Dermis blood vessel endothelial cell (primary cell): ENCODE measurements around the gene CREB5. TPM values are rescaled to one million over a fixed set of nuclear protein-coding genes. Genes with fewer than 3 reads are reported as not detected.
"Not testable (repeated sequence)": the region's sequence is repeated elsewhere in the genome, so short reads cannot be mapped to it uniquely, and the experiment has no call there.

Experiments
- DNase-seq: peaks from one replicate; pipeline ENCODE4 v3.0.0; 2010
- total RNA-seq: library from RNA; depleted of rRNA; stranded (reverse); fragments of >200 nt; gene quantifications from 2 replicates; pipeline ENCODE4 v1.2.3, GENCODE V29; 2014

CREB5 gene
- total RNA-seq, 1 donor from 2014 or later = 4.1 TPM

DNA sequence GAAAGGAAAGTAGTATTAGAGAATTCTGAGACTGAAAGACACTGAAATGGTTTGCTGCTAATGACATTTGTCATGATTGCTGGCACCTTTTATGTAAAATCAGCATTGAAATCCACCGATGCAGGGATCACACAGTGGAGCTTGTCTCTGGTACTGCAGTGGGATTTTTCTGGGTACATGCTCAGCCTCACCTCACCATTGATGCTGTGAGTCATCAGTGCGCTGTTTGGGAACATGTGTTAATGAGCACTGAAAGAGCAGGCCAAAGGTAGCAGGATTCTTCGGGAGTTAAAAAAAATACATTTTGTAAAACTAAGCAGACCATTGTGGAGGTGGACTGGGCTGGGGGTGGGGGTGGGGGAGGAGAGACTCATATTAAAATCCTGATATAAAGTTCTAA is 174.9 kb downstream of the CREB5 start:
- no peak for DNase-seq

DNA sequence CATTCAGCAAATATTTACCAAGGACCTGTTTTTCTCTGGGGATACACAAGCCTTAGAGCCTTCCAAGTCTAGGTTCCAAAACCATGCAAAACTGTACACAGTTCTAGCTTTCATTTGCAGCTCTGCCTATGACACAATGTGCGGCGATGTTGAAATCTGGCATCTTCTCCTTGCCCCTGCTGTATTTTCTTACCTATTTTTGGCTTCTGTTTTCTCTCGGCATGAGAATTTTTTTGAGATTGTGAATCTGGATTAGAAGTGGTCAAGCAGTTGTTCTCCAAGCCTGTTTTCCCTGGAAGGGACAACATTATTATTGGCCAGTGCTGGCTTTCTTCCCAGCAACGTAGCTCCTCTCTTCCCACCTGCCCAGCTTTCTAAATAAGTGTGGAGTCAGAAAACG is 176.3 kb downstream of the CREB5 start:
- DNase-seq = no peak

DNA sequence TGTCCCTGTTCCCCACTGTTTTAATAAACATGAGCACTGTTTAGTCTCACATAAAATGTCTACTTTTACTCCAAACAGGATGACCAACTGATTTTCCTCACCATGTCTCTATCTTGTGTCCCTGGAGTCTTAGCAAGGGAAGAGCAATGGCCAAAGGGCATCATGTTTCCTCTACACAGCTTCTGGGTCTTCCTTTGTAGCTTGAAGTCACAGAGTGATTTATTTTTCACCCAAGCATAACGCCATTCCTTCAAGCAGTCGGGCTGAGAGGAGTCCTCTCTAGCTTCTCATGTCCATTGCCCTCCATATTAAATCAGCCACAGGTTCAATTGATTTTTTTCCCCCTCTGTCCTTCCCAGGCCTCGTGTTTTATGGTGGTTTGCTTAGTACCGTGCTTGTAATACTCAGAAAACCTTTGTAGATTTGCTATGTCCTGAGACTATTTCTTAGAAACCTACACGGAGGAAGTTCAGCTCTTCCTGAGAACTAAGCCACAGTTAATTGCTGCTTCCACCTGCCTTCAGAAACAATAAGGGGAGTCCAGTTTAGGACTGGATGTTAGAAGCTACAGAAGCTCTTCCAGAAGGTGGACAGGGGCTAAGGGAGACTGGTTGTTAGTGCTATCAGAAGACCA is 178.8 kb downstream of the CREB5 start:
- DNase-seq = no peak

DNA sequence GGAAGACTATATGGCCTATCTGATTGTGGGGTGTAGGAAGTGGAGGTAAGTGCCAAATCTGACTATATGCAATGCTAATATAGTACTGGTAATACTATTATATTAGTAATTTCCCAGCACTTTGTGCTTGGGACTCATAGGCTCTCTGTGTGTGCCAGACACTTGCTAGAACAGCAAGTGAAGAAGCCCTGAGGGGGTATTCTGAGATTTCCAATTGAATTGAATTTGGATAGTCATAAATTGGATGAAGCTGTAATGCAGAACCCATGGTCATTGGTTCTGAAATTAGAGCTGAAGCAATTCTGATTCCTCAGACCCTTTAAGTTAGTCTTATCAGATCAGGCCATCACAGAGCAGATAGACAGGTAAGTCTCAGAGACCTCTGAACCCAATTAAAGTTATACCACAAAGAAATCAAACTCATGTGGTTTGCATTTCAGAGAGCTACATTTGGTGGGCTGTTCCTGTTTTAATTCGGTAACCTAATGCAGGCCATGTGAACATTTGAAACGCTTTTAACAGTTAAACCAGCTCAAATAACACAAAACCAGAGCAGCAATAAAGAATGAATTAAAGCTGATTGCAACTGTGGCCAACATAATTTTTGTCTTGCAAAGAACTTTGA is 179.5 kb downstream of the CREB5 start:
- DNase-seq = no peak

DNA sequence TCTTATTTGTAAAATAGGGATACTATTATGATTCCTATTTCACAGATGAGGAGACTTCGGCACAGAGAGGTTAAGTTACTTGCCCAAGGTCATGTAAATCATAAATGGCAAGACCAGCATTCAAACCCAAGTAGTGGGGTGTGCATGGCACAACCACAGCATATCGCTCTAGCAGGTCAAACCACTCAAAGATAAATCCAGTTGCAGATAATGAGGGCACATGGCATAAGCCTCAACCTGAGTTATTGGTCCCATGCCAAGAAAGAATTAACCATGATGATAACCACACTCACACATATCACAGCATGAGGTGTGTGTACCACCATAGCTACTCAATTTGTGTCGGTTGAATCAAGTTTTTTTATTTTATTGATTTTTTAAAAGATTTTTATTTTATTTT is 180.5 kb downstream of the CREB5 start:
- DNase-seq = no peak

DNA sequence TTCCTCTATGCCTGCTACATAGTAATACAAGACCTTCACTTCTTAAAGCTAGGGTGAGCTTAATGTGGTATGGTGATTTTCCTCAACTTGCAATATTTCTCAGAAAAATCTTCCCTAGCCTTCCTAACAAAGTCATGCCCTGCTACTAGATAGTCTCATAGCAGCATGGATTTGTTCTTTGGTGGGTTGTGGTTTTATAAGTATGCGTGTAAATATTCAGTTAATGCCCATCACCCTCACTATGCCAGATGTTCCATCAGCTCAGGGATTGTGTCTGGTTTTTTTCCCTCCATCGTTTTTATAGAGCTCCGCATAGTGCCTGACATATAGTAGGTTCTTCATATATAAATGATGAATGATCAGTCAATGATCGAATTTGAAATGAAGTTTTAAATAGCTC is 182.8 kb downstream of the CREB5 start:
- no peak for DNase-seq

DNA sequence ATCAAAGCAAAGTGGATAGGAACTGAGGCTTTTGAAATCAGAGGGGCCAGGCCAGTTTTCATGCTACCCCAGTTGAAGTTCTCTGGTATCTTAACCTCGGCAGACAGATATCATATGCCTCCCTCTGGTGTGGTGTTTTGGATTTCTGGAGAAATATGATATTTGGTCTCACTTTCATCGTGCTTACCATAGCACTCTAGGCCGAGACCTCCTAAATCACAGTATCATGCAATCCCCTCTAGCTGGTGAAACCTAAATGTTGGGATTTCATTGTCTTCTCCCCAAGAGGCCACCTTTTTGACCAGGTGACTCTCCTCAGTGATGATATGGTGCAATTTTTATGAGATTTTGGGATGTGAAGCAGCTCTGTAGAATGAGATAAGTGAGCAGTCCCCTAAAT is 183.5 kb downstream of the CREB5 start:
- no peak for DNase-seq

DNA sequence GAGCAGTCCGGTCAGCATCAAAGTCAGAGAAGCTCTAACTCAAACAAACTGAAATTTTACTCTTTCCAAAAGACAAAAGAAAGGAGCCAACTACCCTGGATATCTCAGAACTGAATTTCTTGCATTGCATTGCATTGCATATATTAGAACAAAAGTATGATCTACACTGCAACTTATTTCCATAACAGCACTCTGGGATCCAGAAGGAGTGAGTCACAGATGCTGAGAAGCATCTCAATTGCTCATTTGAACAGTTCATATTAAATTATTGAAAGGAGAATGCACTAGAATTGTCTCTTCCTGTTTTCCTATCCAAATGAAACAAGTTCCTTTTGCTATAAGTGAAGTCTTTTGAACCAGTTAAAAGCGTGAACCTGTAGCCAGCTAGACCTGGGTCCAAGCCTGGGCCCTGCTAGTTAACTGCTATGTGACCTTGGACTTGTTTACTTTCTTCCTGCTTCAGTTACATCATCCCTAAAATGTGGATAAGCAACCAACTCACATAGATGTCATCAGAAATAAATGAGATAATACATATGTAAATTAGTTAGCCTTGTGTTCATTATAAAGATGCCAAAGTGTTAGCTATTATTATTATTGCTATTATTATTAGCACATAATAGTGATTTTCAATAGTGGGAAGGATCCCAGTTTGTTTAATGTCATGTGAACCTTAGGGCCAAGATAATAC is 184.1 kb downstream of the CREB5 start:
- DNase-seq = no peak

DNA sequence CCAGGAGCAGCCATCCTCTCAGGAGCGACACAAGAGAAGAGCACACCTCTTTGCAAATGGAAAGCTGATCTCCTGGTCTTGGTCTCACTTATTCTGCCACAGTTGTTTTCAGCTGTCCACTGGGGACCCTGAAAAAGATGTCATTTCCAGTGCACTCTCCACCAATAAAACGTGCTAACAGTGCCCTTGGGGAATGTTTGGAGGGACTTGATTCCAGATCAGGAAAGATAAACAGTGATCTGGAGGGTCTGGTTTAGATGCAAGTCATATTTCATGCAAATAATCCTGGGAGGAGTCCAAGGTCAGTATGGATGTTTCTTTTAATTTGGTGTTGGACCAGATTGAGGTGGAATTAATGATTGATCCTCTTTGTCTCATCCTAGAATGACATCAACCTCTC is 185.0 kb downstream of the CREB5 start:
- no peak for DNase-seq

DNA sequence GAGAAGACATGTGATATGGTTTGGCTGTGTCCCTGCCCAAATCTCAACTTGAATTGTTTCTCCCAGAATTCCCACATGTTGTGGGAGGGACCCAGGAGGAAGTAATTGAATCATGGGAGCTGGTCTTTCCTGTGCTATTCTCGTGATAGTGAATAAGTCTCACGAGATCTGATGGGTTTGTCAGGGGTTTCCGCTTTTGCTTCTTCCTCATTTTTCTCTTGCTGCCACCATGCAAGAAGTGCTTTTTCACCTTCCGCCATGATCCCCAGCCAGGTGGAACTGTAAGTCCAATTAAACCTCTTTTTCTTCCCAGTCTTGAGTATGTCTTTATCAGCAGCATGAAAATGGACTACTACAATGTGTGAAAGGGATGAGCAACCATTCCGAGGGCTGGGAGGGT is 185.7 kb downstream of the CREB5 start:
- DNase-seq = not testable (repeated sequence)

DNA sequence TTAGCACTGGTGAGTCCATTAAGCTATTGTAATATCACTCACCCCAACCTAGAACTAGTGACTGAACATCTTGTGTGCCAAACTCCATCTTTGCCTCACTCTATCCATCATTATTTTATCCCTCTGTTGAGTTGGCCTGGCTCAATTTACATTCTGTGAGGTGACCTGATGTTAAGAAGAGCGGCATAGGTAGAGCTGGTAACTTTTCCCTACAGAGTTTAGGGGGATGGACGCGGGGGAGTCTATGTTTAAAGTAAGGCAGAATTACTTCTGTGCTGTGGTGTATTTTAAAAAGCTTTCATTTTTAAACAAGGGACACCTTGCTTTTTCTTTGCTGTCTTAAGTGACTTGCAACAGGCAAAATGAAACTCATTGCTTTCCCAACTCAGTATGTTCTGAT is 186.3 kb downstream of the CREB5 start:
- no peak for DNase-seq

DNA sequence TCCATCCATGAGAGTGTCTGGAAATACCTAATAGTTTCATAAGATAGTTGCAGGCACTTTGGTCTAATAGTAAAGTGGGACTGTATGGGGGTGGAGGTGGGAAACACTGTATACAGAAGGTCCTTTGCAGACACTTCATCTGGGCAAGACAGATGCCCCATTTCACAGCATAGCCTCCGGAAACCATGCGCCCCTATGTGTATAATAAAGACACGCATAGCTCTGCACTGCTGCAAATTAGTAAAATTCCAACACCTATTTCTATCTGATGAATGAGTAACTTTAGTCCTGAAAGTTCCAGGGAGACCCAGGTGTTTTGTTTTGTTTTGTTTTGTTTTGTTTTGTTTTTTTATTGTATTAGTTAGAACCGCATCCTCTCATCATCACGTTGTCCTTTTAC is 187.1 kb downstream of the CREB5 start:
- no peak for DNase-seq

DNA sequence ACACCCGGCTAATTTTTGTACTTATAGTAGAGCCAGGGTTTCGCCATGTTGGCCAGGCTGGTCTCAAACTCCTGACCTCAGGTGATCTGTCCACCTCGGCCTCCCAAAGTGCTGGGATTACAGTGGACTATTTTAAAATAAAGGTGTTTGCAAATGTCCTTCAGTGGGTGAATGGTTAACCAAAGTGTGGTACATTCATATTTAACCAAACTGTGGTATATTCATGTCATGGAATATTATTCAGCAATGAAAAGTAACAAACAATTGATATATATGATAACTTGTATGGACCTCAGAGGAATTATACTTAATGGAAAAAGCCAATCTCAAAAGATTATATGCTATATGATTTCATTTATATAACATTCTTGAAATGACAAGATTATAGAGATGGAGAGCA is 190.0 kb downstream of the CREB5 start:
- no peak for DNase-seq

DNA sequence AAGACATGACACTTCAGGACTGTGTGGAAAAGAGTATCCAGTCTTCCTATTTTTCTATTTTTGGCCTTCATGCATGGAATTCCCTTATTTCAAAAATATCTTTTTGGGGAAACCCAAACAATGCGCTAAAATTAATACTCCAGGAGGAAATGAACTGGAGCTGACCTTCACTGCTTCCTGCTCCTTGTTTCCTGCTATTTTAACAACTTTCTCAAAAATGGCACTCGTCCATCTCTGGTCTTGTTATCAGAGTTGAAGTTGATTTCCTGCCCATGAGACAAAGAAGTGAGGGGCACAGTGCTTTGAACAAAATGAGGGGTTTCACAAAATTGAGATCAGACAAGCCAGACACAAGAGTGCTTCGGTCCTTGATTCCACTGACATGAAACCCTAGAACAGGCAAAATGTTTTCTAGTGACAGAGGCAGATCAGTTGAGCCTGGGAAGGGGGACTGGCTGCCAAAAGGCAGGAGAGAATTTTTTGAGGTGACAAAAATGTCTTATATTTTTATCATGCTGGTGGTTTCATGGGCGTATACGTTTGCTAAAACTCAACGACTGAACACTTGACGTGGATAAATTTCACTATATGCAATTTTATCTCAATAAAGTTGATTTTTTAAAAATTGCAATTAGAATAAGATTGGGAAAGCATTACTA is 193.2 kb downstream of the CREB5 start:
- peak; percentile 73 for DNase-seq

DNA sequence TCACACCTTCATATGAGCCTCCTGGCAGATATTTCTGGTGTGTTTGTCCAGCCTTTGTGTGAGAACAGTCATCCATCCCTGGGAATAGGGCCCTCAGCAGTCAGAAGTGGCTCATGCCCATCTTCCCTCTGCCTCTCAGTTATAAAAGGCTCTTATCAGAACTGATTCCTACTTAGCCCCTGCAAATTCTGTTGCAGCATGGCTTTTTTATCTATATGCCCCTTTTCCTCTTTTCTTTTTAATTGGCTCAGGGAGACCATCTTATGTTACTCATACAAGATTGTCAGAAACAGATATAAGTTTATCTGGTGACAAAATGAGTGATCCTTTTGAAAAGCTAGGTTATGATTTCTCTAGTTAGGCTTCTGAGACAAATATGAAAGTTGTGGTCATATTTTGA is 194.1 kb downstream of the CREB5 start:
- DNase-seq = peak; percentile 13

DNA sequence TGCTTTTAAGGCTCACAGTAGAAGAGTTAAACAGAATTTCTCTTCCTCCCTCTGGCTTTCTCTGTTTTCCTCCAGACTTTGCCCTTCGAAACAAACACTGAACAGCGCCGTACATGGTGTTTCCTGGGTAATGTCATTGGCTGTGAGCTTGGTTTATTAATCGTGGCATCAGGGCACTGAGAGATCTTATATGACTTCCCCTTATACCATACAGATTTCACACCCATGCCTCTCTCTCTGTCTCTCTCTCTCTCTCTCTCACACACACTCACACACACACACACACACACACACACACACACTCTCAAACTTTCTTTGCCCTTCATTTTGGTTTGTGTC is 195.5 kb downstream of the CREB5 start:
- no peak for DNase-seq

DNA sequence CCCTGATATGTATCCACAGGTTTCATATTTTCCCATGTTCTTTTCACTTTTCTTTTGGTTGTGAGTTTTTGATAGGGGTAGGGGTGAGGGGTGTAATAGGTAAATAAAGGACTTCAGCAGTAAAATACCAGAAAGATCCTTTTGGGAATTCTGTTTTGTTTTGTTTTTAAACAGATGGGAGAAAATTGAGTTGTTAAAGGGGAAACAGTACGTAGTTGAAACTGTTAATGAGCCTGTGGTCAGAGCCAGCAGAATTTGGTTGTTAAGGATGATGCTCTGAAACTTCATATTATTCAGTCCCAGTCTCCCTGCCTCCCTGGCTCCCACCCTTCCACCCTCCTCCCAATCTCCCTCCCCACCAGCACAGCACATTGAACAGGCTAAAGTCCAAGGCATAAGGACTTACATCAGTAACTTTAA is 195.9 kb downstream of the CREB5 start:
- no peak for DNase-seq

DNA sequence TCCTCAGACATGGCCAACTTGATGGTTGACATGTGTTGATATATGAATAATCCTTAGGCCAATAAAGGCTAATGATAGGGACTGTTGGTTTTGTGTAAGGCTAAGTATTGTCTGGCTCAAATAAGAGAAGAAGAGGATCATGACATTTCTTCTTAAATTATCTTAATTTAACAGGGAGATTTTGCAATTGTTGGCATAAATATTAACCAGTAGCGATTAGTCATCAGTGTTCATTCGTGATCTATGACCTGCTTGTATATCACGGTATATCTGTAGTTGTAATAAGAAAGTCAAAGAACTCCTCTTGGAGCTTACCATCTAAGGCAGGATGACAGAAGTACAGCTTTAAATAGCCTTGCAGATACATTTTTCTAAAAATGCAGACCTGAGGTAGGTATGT is 196.4 kb downstream of the CREB5 start:
- no peak for DNase-seq

DNA sequence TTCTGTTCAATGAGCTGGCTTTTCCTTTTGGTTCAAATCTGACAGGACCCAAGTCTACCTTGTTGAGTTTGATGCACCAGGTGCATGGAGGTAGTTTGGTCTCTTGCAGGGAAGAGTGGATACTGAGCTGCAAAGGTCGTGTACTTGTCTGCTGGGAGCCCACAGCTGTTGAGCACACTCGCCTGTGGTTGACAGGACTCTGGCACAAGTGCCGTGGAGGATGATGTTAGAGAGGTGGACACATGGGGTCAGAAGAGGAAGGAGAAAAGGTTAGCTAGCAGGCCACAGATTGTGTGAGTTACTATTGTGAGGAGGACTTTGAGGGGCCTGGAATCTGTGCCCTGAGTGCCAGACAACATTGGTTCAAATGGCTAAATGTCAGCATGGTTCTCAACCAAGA is 197.3 kb downstream of the CREB5 start:
- DNase-seq = no peak

DNA sequence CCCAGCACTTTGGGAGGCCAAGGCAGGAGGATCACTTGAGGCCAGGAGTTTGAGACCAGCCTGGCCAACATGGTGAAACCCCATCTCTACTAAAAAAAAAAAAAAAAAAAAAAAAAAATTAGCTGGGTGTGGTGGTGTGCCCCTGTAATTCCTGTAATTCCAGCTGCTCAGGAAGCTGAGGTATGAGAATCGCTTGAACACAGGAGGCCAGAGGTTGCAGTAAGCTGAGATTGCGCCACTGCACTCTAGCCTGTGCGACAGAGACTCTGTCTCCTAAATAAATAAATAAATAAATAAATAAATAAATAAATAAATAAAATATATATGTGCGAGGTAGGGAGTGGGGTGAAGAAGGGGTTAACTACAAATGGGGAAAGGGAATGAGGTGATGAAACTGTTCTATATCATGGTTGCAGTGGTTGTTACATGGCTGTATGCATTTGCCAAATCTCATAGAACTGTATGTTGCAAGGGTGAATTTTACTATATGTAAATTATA is 199.1 kb downstream of the CREB5 start:
- DNase-seq = not testable (repeated sequence)

DNA sequence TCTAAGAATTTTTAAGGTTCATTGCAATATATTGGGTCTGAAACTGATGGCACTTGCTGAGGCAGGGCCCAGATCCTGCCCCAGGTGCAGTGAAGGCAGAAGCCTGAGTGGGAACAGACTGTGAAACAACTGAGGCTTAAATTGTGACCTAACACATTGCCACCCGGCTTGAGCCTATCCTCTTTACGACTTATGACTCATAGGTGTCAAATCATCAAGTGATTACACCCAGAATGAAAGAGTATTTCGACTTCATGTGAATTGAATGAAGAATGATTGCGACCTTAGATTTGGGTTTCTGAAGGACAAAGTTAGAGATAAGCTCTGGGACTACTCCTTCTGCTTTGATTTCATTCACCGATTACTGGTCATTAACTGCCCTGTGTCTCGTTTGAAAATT is 200.9 kb downstream of the CREB5 start:
- DNase-seq = no peak

DNA sequence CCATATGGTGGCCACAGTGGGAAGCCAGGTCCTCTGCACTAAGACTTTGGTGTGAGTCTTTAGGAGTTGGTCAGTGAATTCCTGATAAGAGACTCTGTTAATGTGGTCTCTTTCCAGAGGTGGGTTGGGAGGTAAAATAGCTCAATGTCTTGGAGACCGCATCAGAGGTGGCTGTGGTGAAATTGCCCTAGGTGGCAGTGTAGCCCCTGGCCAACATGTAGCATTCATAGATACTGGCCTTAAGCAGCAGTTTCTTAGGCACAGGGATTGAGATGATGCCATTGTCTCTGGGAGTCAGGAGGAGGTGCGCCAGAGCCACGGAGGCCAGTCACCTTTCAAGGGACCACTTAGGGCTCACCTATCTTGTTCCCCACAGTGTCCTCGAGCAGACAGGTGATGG is 202.8 kb downstream of the CREB5 start:
- peak; percentile 58 for DNase-seq

DNA sequence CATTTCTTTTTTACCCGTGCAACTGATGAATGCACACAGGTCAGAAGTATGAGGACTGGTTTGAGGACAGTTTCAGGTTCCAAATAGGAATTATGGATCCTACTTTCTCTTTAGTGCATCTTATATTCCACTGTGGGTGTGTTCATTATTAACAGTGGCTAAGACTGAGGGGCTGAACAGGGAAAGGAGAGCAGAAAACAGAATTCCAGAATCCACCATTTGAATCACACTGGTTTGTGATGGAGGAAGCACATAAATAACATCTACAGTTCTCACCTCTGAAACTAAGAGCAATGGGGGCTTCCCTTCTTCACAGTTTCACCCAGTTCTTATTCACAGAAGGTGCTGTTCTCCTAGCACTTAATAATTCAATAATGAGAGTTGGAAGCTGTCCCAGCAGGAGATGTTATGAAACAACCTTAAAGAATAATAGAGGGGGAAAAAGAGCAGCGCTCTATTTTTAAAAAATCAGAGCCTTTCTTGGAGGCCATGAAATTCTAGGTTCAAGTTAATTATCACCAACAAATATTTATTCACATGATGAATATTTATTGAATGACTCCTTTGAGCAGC is 205.1 kb downstream of the CREB5 start:
- DNase-seq = no peak
